NCI-H1694 (cell line): ENCODE results near the gene IGLL5.
A peak's percentile ranks its signal among the peaks of the same experiment; 100 is the strongest.

Source experiments
- DNase-seq: peaks from one replicate; lab custom pipeline; 2025; lab: John Stamatoyannopoulos, UW

Gene IGLL5

DNA sequence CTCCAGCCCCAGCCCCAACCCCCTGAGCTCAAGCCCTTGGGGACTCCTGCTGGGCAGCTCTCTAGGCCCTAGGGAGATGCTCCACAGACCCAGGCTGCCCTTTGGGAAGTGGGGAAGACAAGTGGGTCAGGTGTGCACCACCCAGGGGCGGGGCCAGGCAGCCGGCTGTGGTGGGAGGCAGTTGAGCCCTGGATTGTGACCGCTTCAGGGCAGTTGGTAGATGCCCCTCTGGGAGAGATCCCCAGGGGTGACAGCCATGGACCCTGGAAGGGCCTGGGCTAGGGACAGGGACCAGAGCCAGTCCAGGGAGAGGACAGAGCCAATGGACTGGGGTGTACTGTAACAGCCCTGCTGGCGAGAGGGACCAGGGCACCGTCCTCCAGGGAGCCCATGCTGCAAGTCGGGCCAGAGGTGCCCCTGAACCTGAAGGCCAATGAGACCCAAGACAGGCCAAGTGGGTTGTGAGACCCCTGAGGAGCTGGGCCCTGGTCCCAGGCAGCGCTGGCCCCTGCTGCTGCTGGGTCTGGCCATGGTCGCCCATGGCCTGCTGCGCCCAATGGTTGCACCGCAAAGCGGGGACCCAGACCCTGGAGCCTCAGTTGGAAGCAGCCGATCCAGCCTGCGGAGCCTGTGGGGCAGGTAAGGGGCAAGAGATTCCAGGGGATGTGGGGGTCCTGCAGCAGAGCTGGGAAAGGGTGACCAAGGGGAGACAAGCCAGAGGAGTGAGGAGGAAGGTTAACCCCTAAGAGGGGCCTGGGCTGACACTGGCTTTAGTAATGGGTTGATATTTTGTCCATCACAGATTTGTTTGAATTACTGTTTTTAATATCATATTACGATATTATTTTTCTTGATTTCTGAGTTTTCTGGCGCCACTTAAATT, at the start of gene IGLL5:
TSS of gene IGLL5 (plus strand) at position 196 of the 883 bp plus-strand sequence. CDS start at position 434, 238 bp downstream.
- no peak for DNase-seq

DNA sequence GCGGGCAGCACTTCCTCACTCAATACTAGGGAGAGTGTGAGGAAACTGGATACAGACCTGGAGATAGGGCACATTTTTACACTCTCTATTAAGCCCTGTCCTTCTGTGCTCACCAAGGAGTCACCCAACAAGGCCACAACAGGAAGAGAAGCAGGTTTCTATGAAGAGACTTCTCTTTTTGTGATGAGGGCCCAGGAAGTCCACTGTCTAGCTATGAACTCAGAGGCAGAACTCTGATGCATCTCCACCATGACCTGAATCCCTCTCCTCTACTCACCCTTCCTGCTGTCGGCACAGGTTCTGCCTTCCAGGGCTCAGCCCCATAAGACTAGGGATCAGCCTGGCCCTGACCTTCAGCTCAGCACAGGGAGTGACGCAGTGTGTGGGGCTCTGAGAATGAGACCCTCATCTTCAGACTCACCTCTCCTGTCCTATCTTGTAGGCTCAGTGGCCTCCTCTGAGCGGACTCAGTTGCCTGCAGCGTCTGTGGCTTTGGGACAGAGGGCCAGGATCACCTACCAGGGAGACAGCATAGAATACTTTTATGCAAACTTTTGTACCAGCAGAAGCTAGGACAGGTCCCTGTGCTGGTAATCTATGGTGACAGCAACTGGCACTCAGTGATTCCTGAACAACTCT, 49.3 kb upstream of the IGLL5 start:
- DNase-seq, result no peak

DNA sequence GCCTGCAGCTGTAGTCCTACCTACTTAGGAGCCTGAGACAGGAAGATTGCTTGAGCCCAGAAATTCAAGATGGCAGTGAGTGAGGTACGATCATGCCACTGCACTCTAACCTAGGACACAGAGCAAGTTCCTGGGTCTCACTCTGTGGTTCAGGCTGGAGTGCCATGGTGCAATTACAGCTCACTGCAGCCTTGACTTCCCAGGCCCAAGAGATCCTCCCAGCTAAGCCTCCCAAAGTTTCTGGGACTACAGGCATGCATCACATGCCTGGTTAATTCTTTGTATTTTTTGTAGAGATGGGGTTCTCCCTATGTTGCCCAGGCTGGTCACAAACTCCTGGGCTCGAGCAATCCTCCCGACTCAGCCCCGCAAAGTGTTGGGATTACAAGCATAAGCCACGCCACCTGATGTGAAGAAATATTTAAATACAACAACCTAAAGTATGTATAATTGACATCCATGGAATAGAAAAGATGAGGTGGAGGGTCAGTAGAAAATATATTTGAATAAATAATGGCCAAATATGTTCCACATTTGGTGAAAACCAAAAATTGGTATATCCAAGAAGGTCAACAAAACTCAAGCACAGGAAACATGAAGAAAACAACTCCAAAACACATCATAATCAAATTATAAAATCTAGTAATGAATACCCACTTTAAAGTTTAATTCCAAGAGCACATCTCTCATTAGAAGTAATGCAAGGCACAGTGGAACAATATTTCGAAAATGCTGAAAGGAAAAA, 47.9 kb upstream of the IGLL5 start:
- DNase-seq, result no peak

DNA sequence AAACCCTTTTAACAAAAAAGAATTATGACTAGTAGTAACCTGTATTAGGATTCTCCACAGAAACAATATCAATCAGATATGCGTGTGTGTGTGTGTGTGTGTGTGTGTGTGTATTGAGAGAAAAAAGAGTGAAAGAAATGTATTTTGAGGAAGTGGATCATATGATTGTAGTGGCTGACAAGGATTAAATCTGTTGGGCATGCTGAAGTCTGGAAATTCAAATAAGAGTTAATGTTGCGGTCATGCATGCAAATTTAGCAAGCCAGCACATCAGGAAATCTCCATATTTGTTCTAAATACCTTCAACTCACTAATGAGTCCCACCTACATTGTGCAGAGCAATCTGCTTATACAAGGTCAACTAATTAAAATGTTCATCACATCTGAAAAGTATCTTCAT, 46.8 kb upstream of the IGLL5 start:
- DNase-seq, result no peak

DNA sequence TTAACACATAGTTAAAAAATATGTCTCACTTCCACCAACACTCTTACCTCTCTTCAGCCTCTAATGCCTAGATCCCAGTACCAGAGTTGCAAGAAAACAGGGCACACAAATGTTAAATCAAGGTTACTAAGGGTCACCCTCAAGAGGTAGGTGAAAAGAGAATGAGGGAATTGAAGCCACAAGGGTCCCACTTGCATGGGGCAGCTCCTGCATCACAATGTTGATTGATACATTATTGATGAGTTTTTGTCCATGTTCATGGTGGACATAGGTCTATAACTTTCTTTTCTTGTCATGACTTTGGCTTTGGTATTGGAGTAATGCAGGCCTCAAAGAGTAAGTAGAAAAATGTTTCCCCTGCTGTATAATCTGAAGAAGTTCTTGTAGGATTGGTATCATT, 46.0 kb upstream of the IGLL5 start:
- DNase-seq, result no peak

DNA sequence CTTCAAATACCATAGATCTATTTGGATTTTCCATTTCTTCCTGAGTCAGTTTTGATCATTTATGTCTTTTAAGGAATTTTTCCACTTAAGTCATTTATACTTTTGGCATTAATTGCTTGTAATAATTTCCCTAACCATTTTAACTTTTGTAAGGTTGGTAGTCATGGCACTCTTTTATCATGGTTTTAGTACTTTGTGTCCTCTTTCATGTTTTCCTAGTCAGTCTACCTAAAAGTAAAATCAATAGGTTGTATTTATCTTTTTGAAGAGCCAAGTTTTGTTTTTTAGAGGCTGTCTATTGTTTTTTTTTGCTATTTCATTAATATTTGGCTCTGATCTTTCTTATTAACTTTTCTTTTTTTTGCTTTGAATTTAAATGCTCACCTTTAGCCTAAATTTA, 45.5 kb upstream of the IGLL5 start:
- DNase-seq, result no peak

DNA sequence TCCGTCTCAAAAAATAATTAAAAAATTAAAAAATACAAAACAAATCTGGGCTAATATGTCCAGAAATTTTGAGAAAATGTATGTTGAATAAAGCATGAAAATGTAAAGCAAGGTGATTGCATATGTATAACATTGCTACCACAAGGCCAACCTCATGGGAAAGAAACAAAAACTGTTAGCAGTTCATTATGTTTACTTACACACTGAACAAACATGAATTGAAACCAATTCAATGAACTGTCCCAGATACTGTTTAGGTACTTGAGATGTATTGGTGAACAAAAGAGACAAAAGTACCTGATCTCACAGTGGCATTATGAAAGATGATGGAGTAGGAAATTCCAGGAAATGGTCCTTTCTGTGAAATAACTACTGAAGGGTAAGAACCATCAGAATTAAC, 43.8 kb upstream of the IGLL5 start:
- DNase-seq, result no peak

DNA sequence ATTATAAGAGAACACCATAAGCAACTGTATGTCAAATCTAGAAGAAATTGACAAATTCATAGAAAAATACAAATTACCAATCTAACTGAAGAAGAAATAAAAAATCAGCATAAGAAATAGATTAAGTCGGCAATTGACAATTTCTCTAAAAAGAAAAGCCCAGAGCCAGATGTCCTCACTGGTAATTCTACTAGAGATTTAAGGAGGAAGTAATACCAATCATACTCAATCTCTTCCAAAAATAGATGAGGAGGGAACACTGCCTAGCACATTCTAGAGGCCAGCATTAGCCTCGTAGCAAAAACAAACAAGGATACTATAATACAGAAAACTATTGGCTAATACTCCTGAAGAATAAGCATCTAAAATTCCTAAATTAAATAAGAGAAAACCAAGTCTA, 40.4 kb upstream of the IGLL5 start:
- DNase-seq, result no peak

DNA sequence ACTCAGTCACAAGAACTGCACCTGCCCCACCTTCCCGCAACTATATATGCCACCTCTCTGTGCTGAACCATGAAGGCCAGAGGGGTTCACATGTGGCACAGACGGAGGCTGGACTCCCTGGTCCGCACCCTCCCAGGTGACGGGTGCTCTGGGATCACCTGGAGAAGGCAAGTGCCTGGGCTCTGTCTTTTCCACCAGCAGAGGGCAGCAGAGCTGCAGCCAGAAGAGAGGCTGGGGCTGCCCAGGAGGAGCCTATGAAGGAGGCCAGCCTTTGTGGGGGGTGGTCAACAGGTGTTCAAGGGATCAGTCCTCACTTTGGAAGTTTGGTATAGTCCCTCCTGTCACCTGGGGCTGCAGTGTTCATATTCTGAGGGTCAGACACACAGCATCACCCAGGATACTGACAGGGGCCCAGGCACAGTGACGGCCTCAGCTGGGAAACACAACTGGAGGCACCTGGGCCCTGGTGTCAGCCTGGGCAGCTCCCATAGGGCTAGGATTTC, 39.2 kb upstream of the IGLL5 start:
- peak; percentile 37 for DNase-seq

DNA sequence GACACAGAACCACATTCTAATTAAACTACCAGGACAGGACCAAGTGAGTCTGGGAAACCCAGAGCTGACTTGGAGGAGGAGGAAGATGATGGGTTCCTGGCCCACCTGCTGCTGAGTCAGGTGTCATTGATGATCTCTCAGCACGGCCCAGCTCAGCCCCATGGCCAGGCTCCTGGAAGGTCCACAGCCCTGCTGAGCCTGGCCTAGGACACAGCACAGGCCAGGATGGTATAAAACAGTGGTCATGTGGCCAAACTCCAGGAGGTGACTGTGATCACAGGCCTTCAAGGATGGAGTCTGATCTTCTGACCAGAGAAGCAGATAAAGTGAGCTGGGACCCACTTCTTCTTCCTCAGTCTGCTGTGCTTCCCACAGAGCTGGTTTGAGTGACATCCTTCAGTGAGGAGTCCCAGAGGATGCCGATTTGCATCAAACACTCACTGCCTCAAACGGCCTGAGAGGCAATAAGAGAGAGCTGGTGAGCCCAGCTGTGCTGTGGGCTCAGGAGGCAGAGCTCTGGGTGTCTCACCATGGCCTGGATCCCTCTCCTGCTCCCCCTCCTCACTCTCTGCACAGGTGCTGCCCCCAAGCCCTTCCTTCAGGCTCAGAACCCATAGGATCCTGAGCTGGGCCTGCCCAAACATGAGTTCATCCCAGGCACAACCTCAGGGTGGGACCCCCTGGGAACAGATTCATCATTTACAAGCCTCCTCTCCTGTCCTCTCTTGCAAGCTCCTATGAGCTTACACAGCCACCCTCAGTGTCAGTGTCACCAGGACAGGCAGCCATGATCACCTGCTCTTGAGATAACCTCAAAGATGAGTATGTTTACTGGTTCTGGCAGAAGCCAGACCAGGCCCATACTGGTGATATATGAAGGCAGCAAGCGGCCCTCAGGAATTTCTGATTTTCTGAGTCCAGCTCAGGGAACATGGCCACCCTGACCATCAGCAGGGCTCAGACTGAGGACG, 37.7 kb upstream of the IGLL5 start:
- DNase-seq, result no peak

DNA sequence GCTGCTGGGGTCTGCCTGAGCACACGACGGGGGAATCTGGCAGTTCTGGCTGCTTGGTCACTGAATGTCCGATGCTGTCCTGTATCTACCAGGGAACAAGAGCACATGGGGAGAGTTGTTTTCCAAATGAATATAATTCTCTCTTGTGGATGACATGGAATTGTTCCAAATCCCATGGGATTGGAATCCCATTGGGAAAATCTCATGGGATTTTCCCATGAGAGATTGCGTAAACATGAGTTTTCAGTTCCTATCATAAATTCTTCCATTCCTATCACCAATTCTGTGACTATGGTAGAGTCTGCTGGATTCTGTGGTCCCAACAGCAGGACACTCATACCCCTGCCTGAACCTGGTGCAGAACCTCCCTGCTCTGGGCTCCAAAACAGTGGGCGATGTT, 35.6 kb upstream of the IGLL5 start:
- DNase-seq, result no peak

DNA sequence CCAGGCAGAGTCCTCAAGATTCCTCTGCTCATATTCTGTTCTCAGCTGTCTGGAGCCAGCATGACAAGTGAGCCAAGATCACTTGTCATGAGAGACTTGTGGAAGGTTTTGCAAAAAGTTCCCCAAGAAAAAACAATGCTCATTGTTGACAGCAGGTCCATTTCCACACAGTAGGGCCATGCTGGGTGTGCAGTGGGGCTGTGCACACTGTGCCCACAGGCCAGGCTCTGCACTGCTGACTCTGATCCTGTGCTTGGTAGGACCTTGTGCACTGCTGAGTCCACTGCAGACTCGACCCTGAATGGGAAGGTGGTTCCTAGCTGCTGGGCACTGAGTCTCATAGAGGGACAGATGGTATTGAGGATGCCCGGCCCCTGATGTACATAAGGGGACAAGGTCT, 33.9 kb upstream of the IGLL5 start:
- DNase-seq, result no peak

DNA sequence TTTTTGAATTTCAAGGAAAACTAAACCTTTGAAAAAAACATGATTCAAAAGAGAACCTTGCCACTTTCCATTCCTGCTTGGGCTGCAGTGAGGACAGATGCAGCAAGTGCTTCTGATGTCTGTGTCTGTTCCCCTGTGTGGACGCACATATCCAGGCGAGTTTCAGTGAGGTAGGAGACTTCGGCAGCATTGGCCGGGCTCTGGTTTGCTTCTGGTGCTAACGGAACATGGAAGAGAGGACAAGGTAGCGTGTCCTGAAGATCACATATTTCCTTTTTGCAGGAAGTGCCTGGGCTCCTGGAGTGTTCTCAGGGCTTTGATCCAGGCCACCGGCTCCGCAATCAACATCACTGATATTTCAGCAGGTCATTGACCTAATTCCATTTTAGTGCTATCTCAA, 33.1 kb upstream of the IGLL5 start:
- no peak for DNase-seq

DNA sequence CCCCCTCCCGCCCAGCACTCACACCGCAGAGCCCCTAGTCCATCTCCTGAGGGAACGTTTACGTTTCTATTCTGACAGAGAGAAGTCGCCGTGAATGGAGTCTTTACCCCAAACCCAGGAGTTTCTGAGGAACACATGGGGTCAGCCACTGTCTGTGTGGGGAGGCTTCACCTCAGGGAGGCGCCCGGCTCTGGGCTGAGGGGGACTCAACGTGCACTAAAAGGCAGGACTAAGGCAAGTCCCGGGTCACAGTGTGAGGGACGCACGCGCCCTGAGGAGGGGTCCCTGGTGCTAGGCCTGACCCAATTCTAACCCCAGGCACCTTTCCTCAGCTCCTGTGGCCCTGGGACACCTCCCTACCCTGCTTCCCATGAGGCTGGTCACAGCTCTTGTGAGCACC, 32.5 kb upstream of the IGLL5 start:
- DNase-seq, result no peak

DNA sequence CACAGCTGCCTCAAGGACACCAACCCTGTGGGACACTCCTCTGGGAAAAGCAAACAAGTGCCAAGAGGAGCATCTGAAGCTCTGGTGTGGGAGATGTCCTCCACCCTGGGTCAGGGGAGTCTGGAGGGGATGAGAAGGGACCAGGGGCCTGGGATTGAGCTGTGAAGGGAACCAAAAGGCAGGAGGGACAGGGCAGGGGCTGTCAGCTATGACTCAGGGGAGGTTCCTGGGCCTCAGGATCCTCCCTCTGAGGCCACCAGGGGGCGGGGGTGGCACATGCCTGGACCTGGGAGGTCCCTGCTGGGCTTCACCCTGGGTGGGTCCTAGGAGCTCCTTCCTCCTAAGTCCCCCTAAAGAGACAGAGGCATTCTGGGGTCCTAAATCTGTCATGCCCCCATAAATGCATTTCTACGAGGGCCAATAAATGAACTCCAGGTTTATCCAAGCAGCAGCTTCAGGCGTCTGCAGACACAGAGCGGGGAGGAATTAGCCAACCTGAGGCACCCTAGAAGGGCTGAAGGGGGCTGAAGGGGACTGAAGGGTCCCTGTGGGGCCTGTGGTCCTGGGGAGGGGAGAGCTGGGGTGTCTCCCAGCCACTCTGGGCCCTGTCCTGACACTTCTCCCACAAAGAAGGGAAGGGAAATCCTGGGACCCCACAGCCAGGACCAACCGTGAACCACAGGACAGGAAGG, 31.9 kb upstream of the IGLL5 start:
- no peak for DNase-seq

DNA sequence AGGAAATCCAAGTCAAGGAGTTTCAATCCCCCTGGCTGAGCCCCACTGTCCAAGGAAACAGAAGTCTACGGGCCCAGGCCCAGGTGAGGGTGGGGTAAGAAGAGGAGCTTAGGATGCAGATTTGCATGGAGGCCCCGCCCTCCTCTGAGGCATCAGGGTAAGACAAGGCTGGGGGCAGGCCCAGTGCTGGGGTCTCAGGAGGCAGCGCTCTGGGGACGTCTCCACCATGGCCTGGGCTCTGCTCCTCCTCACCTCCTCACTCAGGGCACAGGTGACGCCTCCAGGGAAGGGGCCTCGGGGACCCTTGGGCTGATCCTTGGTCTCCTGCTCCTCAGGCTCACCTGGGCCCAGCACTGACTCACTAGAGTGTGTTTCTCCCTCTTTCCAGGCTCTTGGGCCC, 31.3 kb upstream of the IGLL5 start:
- no peak for DNase-seq

DNA sequence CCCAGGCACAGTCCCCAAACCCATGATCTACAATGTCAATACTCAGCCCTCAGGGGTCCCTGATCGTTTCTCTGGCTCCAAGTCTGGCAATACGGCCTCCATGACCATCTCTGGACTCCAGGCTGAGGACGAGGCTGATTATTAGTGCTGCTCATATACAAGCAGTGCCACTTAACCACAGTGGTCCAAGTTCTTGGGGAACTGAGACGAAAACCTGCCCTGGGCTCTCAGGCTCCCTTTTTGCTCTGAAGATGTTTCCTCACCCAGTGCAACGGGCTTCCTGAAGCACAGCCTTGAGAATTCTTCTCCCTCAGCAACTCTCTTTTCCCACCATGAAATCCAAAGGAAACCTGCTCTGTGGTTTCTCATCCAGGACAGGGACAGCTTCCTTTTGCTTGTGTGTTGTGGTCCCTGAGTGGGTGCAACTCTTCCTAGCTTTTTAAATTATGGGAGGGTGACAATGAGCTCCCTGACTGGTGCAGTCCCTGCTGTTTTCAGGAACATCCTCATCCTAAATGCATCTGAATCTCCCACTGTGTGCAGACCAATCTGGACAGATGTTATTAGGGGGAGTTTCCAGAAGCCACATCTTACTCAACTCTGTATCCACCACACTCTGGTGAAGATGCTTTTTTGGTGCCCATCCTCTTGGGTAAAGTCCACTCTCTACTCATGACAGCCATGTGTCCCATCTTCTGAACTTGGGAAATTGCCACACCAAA, 30.6 kb upstream of the IGLL5 start:
- no peak for DNase-seq

DNA sequence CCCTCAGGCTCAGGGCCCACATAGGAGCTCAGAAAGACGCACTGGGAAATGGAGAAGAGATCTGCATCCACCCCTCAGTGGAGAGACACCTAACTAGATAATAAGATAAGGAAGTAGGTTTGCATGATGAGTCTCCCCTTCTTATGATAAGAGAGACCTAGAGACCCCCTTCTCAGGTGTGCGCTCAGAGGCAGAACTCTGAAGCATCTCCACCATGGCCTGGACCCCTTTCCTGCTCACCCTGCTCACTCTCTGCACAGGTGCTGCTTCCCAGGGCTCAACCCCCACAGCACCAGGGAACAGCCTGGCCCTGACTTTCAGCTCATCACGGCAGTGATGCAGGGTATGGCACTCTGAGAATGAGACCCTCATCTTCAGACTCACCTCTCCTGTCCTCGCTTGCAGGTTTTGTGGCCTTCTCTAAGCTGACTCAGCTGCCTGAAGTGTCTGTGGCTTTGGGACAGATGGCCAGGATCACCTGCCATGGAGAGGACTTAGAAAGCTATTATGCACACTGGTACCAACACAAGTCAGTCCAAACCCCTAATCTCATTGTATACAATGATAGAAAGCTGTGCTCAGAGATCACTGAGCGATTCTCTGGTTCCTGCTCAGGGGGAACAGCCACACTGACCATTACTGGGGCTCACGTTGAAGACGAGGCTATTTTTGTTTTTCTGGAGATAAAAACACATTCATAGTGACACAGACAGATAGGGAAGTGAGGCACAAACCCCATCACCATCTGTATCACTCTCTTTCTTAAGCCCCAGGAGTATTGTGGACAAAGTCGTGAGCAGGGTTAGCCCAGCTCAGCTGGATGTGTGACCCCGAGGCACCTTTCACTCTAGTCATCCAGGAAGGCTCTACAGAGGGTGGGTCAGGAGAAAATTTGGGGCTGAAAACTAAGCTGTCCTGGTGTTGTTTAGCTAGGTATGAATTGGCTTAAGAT, 29.7 kb upstream of the IGLL5 start:
- no peak for DNase-seq

DNA sequence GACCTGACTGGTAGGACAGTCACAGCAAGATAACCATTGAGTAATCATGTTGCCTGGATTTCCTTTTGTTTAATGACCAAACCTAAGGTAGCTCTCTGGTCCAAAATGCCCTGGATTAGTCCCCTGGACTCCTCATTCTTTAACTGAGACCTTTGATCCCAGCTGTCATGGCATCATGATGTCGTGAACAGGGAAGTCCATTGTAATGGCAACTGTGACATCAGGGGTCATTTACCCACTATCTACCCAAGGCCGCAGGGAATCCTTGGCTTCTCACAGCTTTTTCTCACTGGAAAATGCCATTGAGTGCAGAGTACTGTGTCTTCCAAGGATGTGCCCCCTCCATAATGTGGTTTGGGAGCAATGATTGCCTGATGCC, 29.1 kb upstream of the IGLL5 start:
- no peak for DNase-seq
